Type B pancreatic cell (in vitro differentiated cells): ENCODE data around the gene EFCAB7. TPM values are rescaled to one million over a fixed set of nuclear protein-coding genes. Genes with fewer than 3 reads are reported as not detected.
A peak's percentile ranks its signal among the peaks of the same experiment; 100 is the strongest.

Experiments
- DNase-seq: peaks from one replicate; pipeline ENCODE4 v3.0.0; 2021; ENCODE audit warnings: mixed read lengths; ENCODE audit not compliant: unreplicated experiment; ENCODE audit errors: extremely low spot score
- H3K27ac Mint-ChIP-seq: 2 replicates; pipeline ENCODE4 v1.8.0; 2021; ENCODE audit warnings: mild to moderate bottlenecking, mixed read lengths
- H3K27me3 Mint-ChIP-seq: 2 replicates; pipeline ENCODE4 v1.8.0; 2021; ENCODE audit warnings: mixed read lengths
- H3K36me3 Mint-ChIP-seq: 2 replicates; pipeline ENCODE4 v1.8.0; 2021; ENCODE audit warnings: mixed read lengths
- H3K4me1 Mint-ChIP-seq: one replicate; pipeline ENCODE4 v1.8.0; 2021; ENCODE audit warnings: mixed read lengths; ENCODE audit not compliant: unreplicated experiment
- H3K4me3 Mint-ChIP-seq: 2 replicates; pipeline ENCODE4 v1.8.0; 2021; ENCODE audit warnings: mild to moderate bottlenecking, mixed read lengths
- H3K9me3 Mint-ChIP-seq: 2 replicates; pipeline ENCODE4 v1.8.0; 2021; ENCODE audit warnings: mixed read lengths
- long read RNA-seq: library from polyadenylated mRNA; unstranded; transcript quantifications from one replicate; pipeline ENCODE4 v2.0.0, GENCODE V29; 2020
- total RNA-seq: library from RNA; stranded (reverse); gene quantifications from 2 replicates; pipeline ENCODE4 v1.2.1, GENCODE V29; 2021; ENCODE audit warnings: low replicate concordance
- TF ChIP-seq, protein P1 (sequence below): fragments of 200-600 bp; sonication (generic); conservative IDR thresholded peaks from 2 replicates; pipeline ENCODE4 v1.5.0; 2021; ENCODE audit warnings: antibody characterized with exemption, mild to moderate bottlenecking

EFCAB7 gene
- 5.1 and 10.2 TPM in 2 replicates for total RNA-seq
- long read RNA-seq, transcript EFCAB7-201 (14 exons, 2,313 nt) = major isoform, 37 of 59 reads
- long read RNA-seq, partial matches to known transcripts = 12 of 59 reads
- long read RNA-seq, other reads (novel, unspliced or antisense) = 10 of 59 reads

DNA sequence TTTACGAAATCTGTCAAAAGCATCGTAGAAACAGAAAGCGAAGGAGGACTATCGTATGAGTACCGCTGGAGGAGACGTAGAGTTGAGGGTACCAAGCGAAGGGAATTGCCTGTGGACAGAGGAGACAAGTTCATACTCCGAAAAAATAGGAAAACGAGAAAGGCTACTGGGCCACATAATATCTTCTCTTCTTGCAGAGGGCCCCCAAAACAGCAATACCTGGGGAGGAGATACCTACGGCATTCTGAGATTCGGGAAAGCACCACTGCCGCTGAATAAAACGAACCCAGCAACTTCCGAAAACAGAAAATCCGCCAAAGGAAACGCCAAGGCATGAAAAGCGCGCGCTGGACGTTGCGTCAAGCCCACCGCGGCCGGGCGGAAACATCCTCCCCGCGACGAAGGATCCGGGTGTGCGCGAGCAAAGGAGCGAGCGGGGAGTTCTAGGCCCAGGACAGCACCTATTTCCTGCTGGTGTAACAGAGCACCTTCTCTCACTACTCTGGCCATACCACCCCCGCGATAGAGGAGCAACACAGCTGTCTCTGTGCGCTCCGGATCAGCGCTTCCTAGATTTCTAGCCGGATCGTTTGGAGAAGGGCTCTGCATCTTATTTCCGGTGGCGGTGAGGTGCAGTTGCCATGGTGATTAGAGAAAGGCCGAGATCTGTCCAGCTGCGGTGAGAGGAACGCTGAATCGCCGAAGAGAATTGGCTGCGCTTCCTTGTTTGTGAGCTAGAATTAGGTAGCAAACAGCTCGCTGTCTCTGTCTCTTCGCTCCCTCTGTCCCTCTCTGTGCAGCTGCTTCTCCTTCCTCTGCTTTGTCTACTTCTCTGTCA lies at the start of gene EFCAB7, which contains the start of gene ITGB3BP:
EFCAB7 (plus strand) TSS at position 635 of the 838 bp plus-strand sequence. CDS start 2,048 bp downstream, outside the sequence.
ITGB3BP (minus strand) TSS at position 335 of the 838 bp plus-strand sequence; CDS start at position 243, 92 bp downstream.
- peak; percentile 90 for DNase-seq
- Mint-ChIP-seq H3K4me3 (peak within 1 kb of the TSS; percentile 96), H3K9me3 (no peaks in the 10 kb centered on the region), H3K36me3 (no peaks in the 10 kb centered on the region), H3K27ac (peak within 1 kb of the TSS; percentile 96), H3K27me3 (no peaks in the 10 kb centered on the region), H3K4me1 (peaks cover 5% of the 10 kb centered on the region)
- TF ChIP-seq, protein P1, sequence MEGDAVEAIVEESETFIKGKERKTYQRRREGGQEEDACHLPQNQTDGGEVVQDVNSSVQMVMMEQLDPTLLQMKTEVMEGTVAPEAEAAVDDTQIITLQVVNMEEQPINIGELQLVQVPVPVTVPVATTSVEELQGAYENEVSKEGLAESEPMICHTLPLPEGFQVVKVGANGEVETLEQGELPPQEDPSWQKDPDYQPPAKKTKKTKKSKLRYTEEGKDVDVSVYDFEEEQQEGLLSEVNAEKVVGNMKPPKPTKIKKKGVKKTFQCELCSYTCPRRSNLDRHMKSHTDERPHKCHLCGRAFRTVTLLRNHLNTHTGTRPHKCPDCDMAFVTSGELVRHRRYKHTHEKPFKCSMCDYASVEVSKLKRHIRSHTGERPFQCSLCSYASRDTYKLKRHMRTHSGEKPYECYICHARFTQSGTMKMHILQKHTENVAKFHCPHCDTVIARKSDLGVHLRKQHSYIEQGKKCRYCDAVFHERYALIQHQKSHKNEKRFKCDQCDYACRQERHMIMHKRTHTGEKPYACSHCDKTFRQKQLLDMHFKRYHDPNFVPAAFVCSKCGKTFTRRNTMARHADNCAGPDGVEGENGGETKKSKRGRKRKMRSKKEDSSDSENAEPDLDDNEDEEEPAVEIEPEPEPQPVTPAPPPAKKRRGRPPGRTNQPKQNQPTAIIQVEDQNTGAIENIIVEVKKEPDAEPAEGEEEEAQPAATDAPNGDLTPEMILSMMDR = no peak

- TF ChIP-seq, protein P1 = no peak
- peaks cover 1% of the 10 kb centered on the region for H3K9me3 Mint-ChIP-seq
- no peak for DNase-seq
- peaks cover 16% of the 10 kb centered on the region for H3K36me3 Mint-ChIP-seq
- H3K4me3 Mint-ChIP-seq = no peak overlapping the region
- no peaks in the 10 kb centered on the region for H3K27me3 Mint-ChIP-seq
- H3K27ac Mint-ChIP-seq = no peak overlapping the region
- no peaks in the 10 kb centered on the region for H3K4me1 Mint-ChIP-seq
Measured at GRCh38 chr1:63475761-63476160, 47.6 kb upstream of the EFCAB7 start.

DNA sequence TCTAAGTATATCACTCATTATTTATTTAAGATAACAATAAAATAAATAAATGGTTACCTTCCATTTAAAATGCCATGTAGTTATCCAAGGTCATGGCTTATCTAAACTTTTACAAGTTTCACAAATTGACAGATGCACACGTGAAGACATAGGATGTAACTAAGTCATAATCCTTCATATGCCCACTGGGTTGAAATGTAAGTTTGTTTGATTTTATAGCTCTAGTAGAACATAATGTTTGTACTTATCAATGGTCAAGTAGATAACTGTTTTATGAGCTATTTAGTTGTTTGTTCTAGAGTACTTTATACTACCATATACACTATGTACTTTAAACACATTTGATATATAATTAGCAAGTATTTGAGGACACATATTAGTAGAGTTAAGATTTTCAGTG lies 43.3 kb upstream of the EFCAB7 start:
- H3K9me3 Mint-ChIP-seq = no peaks in the 10 kb centered on the region
- H3K27me3 Mint-ChIP-seq = no peaks in the 10 kb centered on the region
- peaks cover 10% of the 10 kb centered on the region for H3K36me3 Mint-ChIP-seq
- DNase-seq = no peak
- H3K4me3 Mint-ChIP-seq = no peak overlapping the region
- TF ChIP-seq, protein P1 = no peak
- no peak overlapping the region for H3K27ac Mint-ChIP-seq
- no peaks in the 10 kb centered on the region for H3K4me1 Mint-ChIP-seq

DNA sequence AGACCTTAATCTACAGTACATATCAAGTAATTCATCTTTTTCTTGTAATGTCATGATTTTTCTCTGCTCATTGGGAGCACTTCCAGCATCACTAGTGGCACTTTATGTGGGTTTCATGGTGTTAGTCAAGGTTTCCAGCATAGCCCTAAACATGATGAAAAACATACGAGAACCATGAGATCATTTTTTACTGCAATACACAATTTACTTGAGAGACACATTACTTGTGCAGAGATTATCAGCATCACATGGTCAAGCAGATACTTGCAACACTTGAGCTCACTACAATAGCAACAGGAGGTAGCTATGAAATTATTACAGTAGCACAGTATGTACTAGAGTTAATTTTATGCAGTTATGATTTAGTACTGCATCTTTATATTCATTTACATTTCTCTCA lies 36.7 kb upstream of the EFCAB7 start:
- Mint-ChIP-seq H3K4me1 (no peaks in the 10 kb centered on the region), H3K27me3 (no peaks in the 10 kb centered on the region), H3K4me3 (no peak overlapping the region), H3K36me3 (no peaks in the 10 kb centered on the region), H3K27ac (no peak overlapping the region), H3K9me3 (no peaks in the 10 kb centered on the region)
- DNase-seq = no peak
- TF ChIP-seq, protein P1 = no peak

GRCh38 chr1:63487336-63488065 lies 35.8 kb upstream of the EFCAB7 start:
- TF ChIP-seq, protein P1 = no peak
- no peak for DNase-seq
- Mint-ChIP-seq H3K27me3 (no peaks in the 10 kb centered on the region), H3K4me1 (no peaks in the 10 kb centered on the region), H3K9me3 (no peaks in the 10 kb centered on the region), H3K36me3 (no peaks in the 10 kb centered on the region), H3K27ac (no peak overlapping the region), H3K4me3 (no peak overlapping the region)
